Caco-2 (cell line): Measurements from ENCODE around the gene PDK4. TPM values are rescaled to one million over a fixed set of nuclear protein-coding genes. Genes with fewer than 3 reads are reported as not detected.

Source experiments
- BruUV-seq: library from RNA; stranded (reverse); fragments of 400-500 nt; replicated peaks from 2 replicates; lab custom pipeline; 2021; lab: Mats Ljungman, UMichigan
- CTCF ChIA-PET: fragments of 300-600 bp; sonication (Branson Sonifier 250); formaldehyde crosslinking; loops from one replicate; lab custom pipeline; 2022; ENCODE audit warnings: antibody characterized with exemption; lab: Charles Lee
- POLR2A ChIA-PET: fragments of 300-600 bp; sonication (Branson Sonifier 250); formaldehyde crosslinking; loops from one replicate; lab custom pipeline; 2022; ENCODE audit warnings: antibody characterized with exemption; lab: Charles Lee
- DNase-seq, 2 experiments: peaks; one replicate each; pipeline versions ENCODE4 v3.0.0 to v3.0.0-alpha.2; 2020 to 2022
- H3K27me3 ChIP-seq: replicated peaks from 2 replicates; pipeline ENCODE4 v1.6.0; 2011; ENCODE audit warnings: low read length; ENCODE audit not compliant: control insufficient read depth, insufficient read depth
- H3K36me3 ChIP-seq: 2 replicates; pipeline ENCODE4 v1.5.1; 2011; ENCODE audit warnings: low read length; ENCODE audit not compliant: control insufficient read depth, insufficient read depth
- H3K4me1 ChIP-seq: fragments of 250-450 bp; sonication (Bioruptor Pico); 2 replicates; pipeline ENCODE4 v1.5.1; 2020; ENCODE audit warnings: mild to moderate bottlenecking
- H3K4me3 ChIP-seq: 2 replicates; pipeline ENCODE4 v1.5.1; 2011; ENCODE audit warnings: low read depth, mild to moderate bottlenecking, control low read depth, low read length
- H3K9me3 ChIP-seq: fragments of 250-450 bp; sonication (Bioruptor Pico); 2 replicates; pipeline ENCODE4 v1.5.1; 2020; ENCODE audit warnings: mild to moderate bottlenecking, moderate library complexity
- H3K27ac Mint-ChIP-seq: one replicate; pipeline ENCODE4 v1.8.0; 2022; ENCODE audit warnings: mixed read lengths; ENCODE audit not compliant: unreplicated experiment
- H3K27me3 Mint-ChIP-seq: one replicate; pipeline ENCODE4 v1.8.0; 2022; ENCODE audit warnings: mixed read lengths; ENCODE audit not compliant: insufficient read depth, unreplicated experiment
- H3K36me3 Mint-ChIP-seq: one replicate; pipeline ENCODE4 v1.8.0; 2022; ENCODE audit warnings: mild to moderate bottlenecking, mixed read lengths; ENCODE audit not compliant: insufficient read depth, unreplicated experiment
- H3K4me1 Mint-ChIP-seq: one replicate; pipeline ENCODE4 v1.8.0; 2022; ENCODE audit warnings: low read depth, mixed read lengths; ENCODE audit not compliant: unreplicated experiment
- H3K4me3 Mint-ChIP-seq: one replicate; pipeline ENCODE4 v1.8.0; 2022; ENCODE audit warnings: mild to moderate bottlenecking, moderate library complexity, mixed read lengths; ENCODE audit not compliant: unreplicated experiment
- H3K9me3 Mint-ChIP-seq: one replicate; pipeline ENCODE4 v1.8.0; 2022; ENCODE audit warnings: mixed read lengths; ENCODE audit not compliant: unreplicated experiment
- CTCF ChIP-seq, 2 experiments: fragments of 200-600 bp in 1 of 2; IDR thresholded peaks; 1 replicate in 1 of 2; 2 replicates in 1 of 2; pipeline versions ENCODE4 v1.5.1 to v1.8.0; 2011 to 2022; ENCODE audit warnings: antibody characterized with exemption in 1 of 2, control low read depth in 1 of 2, inconsistent platforms in 1 of 2, low read depth in 1 of 2, low read length in 1 of 2, mild to moderate bottlenecking in 1 of 2, moderate library complexity in 1 of 2; ENCODE audit not compliant: insufficient read depth in 1 of 2, severe bottlenecking in 1 of 2, unreplicated experiment in 1 of 2
- intact Hi-C: fragments of 100-400 bp; cut with micrococcal nuclease; formaldehyde crosslinking; loops from one replicate; pipeline ENCODE4 v1.10.0; 2022; ENCODE audit not compliant: unreplicated experiment
- total RNA-seq: library from RNA; stranded (reverse); gene quantifications from 2 replicates; pipeline ENCODE4 v1.2.3, GENCODE V29; 2022

Gene PDK4
- total RNA-seq, 1 experiment from 2014 or later, result 0.20 TPM

- intact Hi-C loops, result no loop called here
- Histone ChIP-seq H3K4me3 (no peak overlapping the region), H3K27me3 (no peaks in the 10 kb centered on the region), H3K9me3 (no peaks in the 10 kb centered on the region), H3K4me1 (no peaks in the 10 kb centered on the region), H3K36me3 (no peaks in the 10 kb centered on the region)
- no peaks in the 10 kb centered on the region for H3K9me3 Mint-ChIP-seq
- BruUV-seq, result no TSS peak
- H3K27ac Mint-ChIP-seq, result no peak overlapping the region
- H3K4me3 Mint-ChIP-seq, result no peak overlapping the region
- H3K4me1 Mint-ChIP-seq, result peaks cover 6% of the 10 kb centered on the region
- no peak for TF ChIP-seq CTCF (IDR thresholded peaks at IDR 0.05; ENCODE audit: insufficient read depth in 1 of 2, low read depth in 1 of 2, low read length in 1 of 2, severe bottlenecking in 1 of 2, unreplicated experiment in 1 of 2)
- POLR2A ChIA-PET, result no interaction called here
- CTCF ChIA-PET, result no interaction called here
- H3K27me3 Mint-ChIP-seq, result peaks cover 17% of the 10 kb centered on the region
- no peak for DNase-seq
- H3K36me3 Mint-ChIP-seq, result no peaks in the 10 kb centered on the region
Measured at GRCh38 chr7:95598511-95598910, 2.2 kb upstream of the PDK4 start.

GRCh38 chr7:95595746-95596197 lies 544 bp downstream of the PDK4 start:
- intact Hi-C loops, result no loop called here
- H3K4me1 ChIP-seq, result no peaks in the 10 kb centered on the region
- CTCF ChIA-PET, result no interaction called here
- Mint-ChIP-seq H3K4me3 (peak overlapping the region; percentile 78), H3K27me3 (peaks cover 17% of the 10 kb centered on the region), H3K27ac (no peak overlapping the region), H3K9me3 (no peaks in the 10 kb centered on the region), H3K36me3 (no peaks in the 10 kb centered on the region), H3K4me1 (peaks cover 6% of the 10 kb centered on the region)
- no peaks in the 10 kb centered on the region for H3K36me3 ChIP-seq
- no peak for DNase-seq
- H3K27me3 ChIP-seq, result no peaks in the 10 kb centered on the region; the same call in 1 of the 2 replicates
- BruUV-seq, result no TSS peak
- no peak for TF ChIP-seq CTCF (IDR thresholded peaks at IDR 0.05; ENCODE audit: insufficient read depth in 1 of 2, low read depth in 1 of 2, low read length in 1 of 2, severe bottlenecking in 1 of 2, unreplicated experiment in 1 of 2)
- peak overlapping the region; percentile 52 for H3K4me3 ChIP-seq
- H3K9me3 ChIP-seq, result no peaks in the 10 kb centered on the region
- POLR2A ChIA-PET, result interaction anchor here (0.5 kb wide), 1 partner anchor 12 kb away, joined by 7 read pairs; no protein-coding TSS in a partner anchor

- H3K36me3 ChIP-seq, result no peaks in the 10 kb centered on the region
- H3K9me3 ChIP-seq, result no peaks in the 10 kb centered on the region
- POLR2A ChIA-PET, result no interaction called here
- H3K27me3 ChIP-seq, result no peaks in the 10 kb centered on the region; the same call in 1 of the 2 replicates
- H3K4me3 ChIP-seq, result no peak overlapping the region
- Mint-ChIP-seq H3K4me1 (peaks cover 6% of the 10 kb centered on the region), H3K4me3 (no peak overlapping the region), H3K36me3 (no peaks in the 10 kb centered on the region), H3K27ac (no peak overlapping the region), H3K9me3 (no peaks in the 10 kb centered on the region), H3K27me3 (peaks cover 12% of the 10 kb centered on the region)
- CTCF ChIA-PET, result no interaction called here
- BruUV-seq, result no TSS peak
- no peak for TF ChIP-seq CTCF (IDR thresholded peaks at IDR 0.05; ENCODE audit: insufficient read depth in 1 of 2, low read depth in 1 of 2, low read length in 1 of 2, severe bottlenecking in 1 of 2, unreplicated experiment in 1 of 2)
- 0 out of 2 replicates have a peak, but pooled peaks cover 5% of the 10 kb centered on the region for H3K4me1 ChIP-seq
- no peak for DNase-seq
- intact Hi-C loops, result no loop called here
Measured at GRCh38 chr7:95594185-95594584, 2.1 kb downstream of the PDK4 start.
